Measurements from ENCODE around the gene USF2.
"Not testable (repeated sequence)": the region's sequence is repeated elsewhere in the genome, so short reads cannot be mapped to it uniquely, and the experiment has no call there.

Gene USF2, protein sequence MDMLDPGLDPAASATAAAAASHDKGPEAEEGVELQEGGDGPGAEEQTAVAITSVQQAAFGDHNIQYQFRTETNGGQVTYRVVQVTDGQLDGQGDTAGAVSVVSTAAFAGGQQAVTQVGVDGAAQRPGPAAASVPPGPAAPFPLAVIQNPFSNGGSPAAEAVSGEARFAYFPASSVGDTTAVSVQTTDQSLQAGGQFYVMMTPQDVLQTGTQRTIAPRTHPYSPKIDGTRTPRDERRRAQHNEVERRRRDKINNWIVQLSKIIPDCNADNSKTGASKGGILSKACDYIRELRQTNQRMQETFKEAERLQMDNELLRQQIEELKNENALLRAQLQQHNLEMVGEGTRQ

DNA sequence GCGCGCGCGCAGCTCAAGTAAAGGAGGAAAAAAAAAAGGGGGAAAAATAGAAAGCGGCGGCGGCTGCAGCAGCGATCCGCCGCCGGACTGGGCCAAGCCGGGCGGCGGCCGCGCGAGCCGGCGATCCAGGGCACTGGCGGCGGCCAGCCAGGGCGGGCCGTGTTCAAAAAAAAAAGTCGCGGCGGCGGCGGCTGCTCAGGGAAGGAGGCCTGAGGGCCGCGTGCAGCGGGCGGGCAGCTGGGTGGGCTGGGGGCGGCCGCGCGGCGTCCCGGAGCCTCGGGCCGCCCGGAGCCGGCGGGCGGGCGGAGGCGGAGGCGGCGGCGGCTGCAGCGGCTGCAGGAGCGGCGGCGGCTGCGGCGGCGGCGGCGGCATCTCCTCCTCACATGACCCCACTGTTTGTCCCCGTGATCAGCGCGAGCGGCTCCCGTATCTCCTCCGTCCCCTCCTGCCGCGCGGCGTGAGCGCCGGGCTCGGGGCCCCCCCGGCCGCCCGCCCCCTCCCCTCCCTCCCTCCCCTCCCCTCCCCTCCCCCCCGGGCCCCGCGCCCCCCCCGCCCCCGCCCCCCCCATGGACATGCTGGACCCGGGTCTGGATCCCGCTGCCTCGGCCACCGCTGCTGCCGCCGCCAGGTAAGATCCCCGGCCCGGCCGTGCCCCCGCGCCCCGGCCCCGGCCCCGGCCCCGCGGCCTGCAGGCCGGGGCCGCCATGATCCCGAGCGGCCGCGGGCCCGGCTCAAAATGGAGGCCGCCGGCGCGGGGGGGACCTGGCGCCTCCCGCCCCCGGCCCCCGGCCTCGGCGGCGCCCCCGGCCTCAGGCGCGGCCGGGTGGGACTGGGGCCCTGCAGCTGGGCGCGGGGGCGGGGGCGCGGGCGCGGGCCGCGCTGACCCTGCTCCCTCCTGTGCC lies at the start of gene USF2:
Gene USF2 (plus strand): TSS at position 427 of the 902 bp plus-strand sequence. CDS start 140 bp downstream, at position 567.
- H3K36me3 ChIP-seq (ENCODE audit: control insufficient read depth, insufficient read depth, low read length), result peaks cover 63% of the 10 kb centered on the region

DNA sequence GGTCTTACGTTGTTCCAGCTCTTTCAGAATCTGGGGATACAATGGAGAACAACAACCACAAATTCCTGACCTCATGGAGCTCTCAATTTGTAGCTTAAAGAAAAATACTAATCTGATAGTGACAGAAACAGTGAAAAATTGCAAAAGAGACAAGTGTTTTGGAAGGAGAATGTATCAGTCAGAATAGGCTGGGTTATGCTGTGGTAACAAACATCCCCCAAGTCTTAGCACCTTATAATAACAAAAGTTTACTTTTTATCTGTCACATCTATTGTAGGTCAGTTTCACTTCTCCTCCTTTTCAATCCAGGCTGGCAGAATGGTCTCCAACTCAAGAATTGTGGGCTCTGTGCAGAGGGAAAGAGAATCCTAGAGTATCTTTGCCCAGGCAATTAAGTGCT lies 49.8 kb upstream of the USF2 start:
- H3K27me3 ChIP-seq (ENCODE audit: control insufficient read depth, insufficient read depth, low read length), result no peaks in the 10 kb centered on the region
- H3K9ac ChIP-seq (ENCODE audit: low read length), result no peak overlapping the region
- peaks cover 38% of the 10 kb centered on the region for H3K9me3 ChIP-seq (ENCODE audit: control insufficient read depth, insufficient read depth, low read depth, low read length)
- H3K36me3 ChIP-seq (ENCODE audit: control insufficient read depth, insufficient read depth, low read length), result no peaks in the 10 kb centered on the region
- no peaks in the 10 kb centered on the region for H3K4me1 ChIP-seq (ENCODE audit: control insufficient read depth, insufficient read depth, low read length)
- no peak overlapping the region for H3K4me3 ChIP-seq (ENCODE audit: low read depth, low read length)
- no peak overlapping the region for H3K27ac ChIP-seq (ENCODE audit: low read depth, low read length)

More for the DNA sequence above, at the start of gene USF2:
- Histone ChIP-seq H3K9me3 (ENCODE audit: control insufficient read depth, insufficient read depth, low read depth, low read length) (no peaks in the 10 kb centered on the region), H3K4me1 (ENCODE audit: control insufficient read depth, insufficient read depth, low read length) (peaks cover 8% of the 10 kb centered on the region; the same call in 1 of the 2 replicates), H3K9ac (ENCODE audit: low read length) (peak within 1 kb of the TSS; percentile 93), H3K27ac (ENCODE audit: low read depth, low read length) (peak within 1 kb of the TSS; percentile 90), H3K4me3 (ENCODE audit: low read depth, low read length) (peak within 1 kb of the TSS; percentile 88), H3K27me3 (ENCODE audit: control insufficient read depth, insufficient read depth, low read length) (no peaks in the 10 kb centered on the region)

DNA sequence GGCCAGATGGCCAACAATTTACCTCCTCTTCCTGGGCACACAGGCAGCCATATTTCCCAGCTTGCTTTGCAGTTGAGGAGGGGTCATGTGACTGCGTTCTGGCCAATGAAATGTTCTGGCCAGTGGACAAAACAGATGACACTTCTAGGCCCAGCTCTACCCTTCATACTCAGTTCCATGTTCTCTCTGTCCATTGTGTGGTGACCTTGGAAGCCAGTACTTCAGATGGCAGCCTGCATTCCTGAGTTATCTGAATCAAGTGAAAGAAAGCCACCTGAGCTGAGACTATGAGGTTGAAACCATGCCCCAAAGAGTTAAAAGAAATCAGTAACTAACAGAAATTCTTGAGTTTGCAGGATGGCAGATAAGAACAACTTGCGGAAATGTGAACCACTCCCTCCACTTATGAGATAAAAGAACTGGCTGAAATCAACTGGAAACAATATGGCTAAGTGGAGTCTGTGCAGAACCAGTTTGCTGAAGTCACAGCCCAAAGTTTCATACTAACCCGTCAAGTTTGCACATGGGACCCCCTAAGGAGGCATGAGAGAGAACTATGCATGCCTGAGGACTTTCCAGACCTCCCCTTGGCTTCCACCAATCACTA lies 48.3 kb upstream of the USF2 start:
- Histone ChIP-seq H3K36me3 (ENCODE audit: control insufficient read depth, insufficient read depth, low read length) (no peaks in the 10 kb centered on the region), H3K9ac (ENCODE audit: low read length) (no peak overlapping the region), H3K27me3 (ENCODE audit: control insufficient read depth, insufficient read depth, low read length) (no peaks in the 10 kb centered on the region), H3K4me3 (ENCODE audit: low read depth, low read length) (no peak overlapping the region), H3K9me3 (ENCODE audit: control insufficient read depth, insufficient read depth, low read depth, low read length) (peaks cover 38% of the 10 kb centered on the region), H3K4me1 (ENCODE audit: control insufficient read depth, insufficient read depth, low read length) (peaks cover 7% of the 10 kb centered on the region), H3K27ac (ENCODE audit: low read depth, low read length) (no peak overlapping the region)

DNA sequence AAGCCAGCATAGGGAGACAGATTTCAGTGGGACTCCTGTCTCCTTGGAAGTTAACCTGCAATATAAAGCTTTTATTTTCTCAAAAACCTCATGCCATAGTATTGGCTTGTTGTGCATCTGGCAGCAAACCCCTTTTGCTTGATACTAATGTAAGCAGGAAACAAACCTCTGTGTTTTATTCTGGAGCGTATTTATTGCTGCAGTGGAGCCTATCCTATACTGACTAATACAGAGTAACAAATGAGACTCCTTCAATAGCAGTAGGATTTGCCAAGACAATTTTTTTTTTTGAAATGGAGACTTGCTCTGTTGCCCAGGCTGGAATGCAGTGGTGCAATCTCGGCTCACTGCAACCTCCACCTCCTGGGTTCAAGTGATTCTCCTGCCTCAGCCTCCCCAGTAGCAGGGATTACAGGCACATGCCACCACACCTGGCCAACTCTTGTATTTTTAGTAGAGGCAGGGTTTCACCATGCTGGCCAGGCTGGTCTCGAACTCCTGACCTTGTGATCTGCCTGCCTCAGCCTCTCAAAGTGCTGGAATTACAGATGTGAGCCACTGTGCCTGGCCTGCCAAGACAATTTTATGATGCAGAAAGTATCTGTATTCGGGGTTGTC lies 47.7 kb upstream of the USF2 start:
- H3K9me3 ChIP-seq (ENCODE audit: control insufficient read depth, insufficient read depth, low read depth, low read length), result peaks cover 38% of the 10 kb centered on the region
- H3K36me3 ChIP-seq (ENCODE audit: control insufficient read depth, insufficient read depth, low read length); H3K27ac ChIP-seq (ENCODE audit: low read depth, low read length); H3K4me3 ChIP-seq (ENCODE audit: low read depth, low read length); H3K27me3 ChIP-seq (ENCODE audit: control insufficient read depth, insufficient read depth, low read length); H3K9ac ChIP-seq (ENCODE audit: low read length): not testable (repeated sequence)
- H3K4me1 ChIP-seq (ENCODE audit: control insufficient read depth, insufficient read depth, low read length), result peaks cover 13% of the 10 kb centered on the region

DNA sequence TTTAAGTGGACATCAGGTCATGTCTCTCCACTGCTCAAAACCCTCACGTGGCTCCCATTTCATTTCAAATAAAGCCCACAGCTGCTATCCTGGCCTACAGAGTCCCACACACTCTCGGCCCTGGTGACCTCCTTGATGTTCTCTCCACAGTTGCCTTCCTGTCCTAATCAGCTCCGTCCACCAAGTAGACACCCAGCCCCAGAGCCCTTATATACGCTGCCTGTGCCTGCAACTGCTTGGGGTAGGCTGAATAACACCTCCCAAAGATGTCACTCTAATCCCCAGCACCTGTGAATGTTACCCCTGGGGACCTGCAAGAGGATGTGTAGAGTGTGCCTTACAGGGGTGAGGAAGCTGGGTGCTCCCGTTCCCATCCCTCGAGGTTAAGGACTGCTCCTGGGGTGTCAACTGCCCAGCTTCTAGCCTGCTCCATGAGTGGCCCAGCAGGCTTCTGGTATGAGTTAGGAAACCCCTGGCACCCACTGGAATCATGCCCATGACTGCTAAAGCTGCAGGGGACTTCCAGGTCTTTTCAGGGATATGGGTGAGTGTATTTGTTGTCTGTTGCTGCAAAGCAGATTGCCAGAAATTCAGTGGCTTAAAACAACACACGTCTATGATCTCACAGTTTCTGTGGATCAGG lies 46.3 kb upstream of the USF2 start:
- Histone ChIP-seq H3K27ac (ENCODE audit: low read depth, low read length) (no peak overlapping the region), H3K36me3 (ENCODE audit: control insufficient read depth, insufficient read depth, low read length) (no peaks in the 10 kb centered on the region), H3K4me3 (ENCODE audit: low read depth, low read length) (no peak overlapping the region), H3K27me3 (ENCODE audit: control insufficient read depth, insufficient read depth, low read length) (no peaks in the 10 kb centered on the region), H3K9ac (ENCODE audit: low read length) (no peak overlapping the region), H3K9me3 (ENCODE audit: control insufficient read depth, insufficient read depth, low read depth, low read length) (peaks cover 32% of the 10 kb centered on the region), H3K4me1 (ENCODE audit: control insufficient read depth, insufficient read depth, low read length) (peaks cover 13% of the 10 kb centered on the region)

DNA sequence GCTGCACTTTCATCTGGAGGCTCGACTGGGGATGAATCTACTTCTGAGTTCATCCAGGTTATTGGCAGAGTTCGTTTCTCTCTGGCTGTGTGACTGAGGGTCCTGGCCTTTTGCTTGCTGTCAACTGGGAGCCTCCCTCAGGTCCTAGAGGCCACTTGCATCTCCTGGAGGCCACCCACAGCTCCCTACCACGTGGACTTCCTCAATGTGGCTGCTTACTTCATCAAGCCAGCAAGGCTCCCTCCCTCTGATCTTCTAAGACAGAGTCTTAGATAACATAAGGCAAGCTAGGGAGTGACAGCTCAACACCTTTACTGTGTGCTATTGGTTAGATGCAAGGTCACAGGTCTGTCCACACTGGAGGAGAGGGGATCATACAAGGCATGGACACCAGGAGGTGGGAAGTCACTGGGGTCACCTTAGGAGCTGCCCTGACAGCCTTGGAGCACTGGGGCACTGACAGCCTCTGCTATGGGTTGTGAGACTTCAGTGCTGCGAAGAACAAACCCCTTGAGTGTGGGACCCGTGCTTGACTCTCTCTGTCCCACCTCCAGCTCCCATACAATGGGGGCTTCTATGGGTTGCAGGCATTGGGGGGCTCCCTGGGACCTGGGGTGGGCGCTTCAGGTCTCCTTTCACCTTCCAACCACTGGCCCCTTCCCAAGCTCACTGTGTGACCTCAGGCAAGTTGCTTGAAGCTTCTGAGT lies 45.5 kb upstream of the USF2 start:
- H3K4me3 ChIP-seq (ENCODE audit: low read depth, low read length), result no peak overlapping the region
- peaks cover 16% of the 10 kb centered on the region for H3K4me1 ChIP-seq (ENCODE audit: control insufficient read depth, insufficient read depth, low read length)
- H3K9ac ChIP-seq (ENCODE audit: low read length), result no peak overlapping the region
- H3K36me3 ChIP-seq (ENCODE audit: control insufficient read depth, insufficient read depth, low read length), result no peaks in the 10 kb centered on the region
- no peaks in the 10 kb centered on the region for H3K27me3 ChIP-seq (ENCODE audit: control insufficient read depth, insufficient read depth, low read length)
- H3K9me3 ChIP-seq (ENCODE audit: control insufficient read depth, insufficient read depth, low read depth, low read length), result peaks cover 29% of the 10 kb centered on the region
- H3K27ac ChIP-seq (ENCODE audit: low read depth, low read length), result no peak overlapping the region

DNA sequence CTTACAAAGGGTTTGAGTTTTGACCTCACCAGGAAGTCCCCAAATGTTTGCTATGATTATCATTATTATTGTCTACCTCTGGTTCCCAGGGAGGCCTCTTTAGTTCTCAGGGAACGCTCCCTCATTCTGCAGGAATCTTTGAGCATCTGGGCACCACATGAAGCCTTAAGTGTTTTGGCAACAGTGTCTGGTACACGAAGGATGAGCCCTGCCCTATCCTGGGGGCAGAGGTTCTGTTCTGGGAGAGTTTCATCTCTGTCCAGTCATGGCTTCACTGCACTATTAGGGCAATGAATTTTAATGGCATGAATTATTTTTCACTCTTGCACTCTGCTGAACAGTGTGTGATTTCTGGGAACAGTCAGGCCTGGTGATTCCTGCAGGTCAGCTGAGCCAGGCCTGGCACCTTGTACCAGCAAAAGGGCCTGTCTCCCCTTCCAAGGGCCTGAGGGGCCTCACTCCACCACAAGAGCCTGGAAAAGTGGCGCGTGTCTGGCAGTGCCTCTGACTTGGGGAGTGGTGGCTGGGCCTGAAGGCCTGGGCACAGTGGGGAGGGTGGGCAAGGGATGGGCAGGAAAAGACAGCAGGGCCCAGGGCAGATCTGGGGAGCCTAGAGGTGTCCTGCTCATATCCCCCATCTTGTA lies 44.8 kb upstream of the USF2 start:
- H3K9ac ChIP-seq (ENCODE audit: low read length), result no peak overlapping the region
- peaks cover 16% of the 10 kb centered on the region for H3K4me1 ChIP-seq (ENCODE audit: control insufficient read depth, insufficient read depth, low read length)
- no peak overlapping the region for H3K4me3 ChIP-seq (ENCODE audit: low read depth, low read length)
- H3K27me3 ChIP-seq (ENCODE audit: control insufficient read depth, insufficient read depth, low read length), result no peaks in the 10 kb centered on the region
- H3K9me3 ChIP-seq (ENCODE audit: control insufficient read depth, insufficient read depth, low read depth, low read length), result peaks cover 24% of the 10 kb centered on the region
- no peak overlapping the region for H3K27ac ChIP-seq (ENCODE audit: low read depth, low read length)
- H3K36me3 ChIP-seq (ENCODE audit: control insufficient read depth, insufficient read depth, low read length), result no peaks in the 10 kb centered on the region

DNA sequence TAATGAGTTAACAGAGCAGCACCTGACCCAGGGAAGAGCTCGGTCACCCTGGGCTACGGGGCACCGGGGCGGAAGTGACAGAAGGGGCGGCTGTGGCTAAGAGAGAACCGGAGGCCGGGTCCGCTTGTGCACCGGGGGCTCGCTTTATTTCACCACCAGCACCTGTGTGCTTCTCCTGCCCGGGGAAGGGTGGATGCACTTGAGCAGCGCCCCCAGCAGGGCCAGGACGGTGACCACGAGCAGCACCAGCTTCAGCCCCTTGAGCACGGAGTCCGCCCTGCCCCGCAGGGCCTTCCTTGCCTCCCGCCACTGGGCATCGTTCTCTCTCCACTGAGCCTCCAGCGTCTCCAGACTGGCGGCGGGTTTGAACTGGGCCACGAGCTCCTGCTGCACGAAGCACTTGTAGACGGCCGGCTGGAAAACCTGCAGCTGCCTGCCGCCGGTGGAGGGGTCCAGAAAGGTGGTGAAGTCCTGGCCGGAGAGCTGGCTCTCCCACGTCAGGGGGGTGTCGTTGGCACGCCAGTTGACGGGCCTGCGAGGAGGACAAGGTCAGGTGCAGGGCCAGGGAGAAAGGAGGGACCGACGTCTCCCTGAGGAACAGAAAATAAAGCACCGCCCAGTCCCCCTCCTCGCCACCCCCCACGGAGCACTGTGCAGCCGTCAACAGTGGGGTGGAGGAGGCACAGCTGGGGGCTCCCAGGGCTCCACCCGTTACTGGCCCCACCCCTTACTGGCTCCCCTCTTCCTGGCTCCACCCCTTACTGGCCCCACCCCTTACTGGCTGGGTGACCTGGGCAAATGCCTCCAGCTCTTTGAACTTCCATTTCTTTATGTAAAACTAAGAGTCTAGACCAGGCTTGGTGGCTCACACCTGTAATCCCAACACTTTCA lies 43.8 kb upstream of the USF2 start:
- no peaks in the 10 kb centered on the region for H3K27me3 ChIP-seq (ENCODE audit: control insufficient read depth, insufficient read depth, low read length)
- H3K27ac ChIP-seq (ENCODE audit: low read depth, low read length), result no peak overlapping the region
- peaks cover 16% of the 10 kb centered on the region for H3K4me1 ChIP-seq (ENCODE audit: control insufficient read depth, insufficient read depth, low read length)
- H3K9ac ChIP-seq (ENCODE audit: low read length), result no peak overlapping the region
- H3K9me3 ChIP-seq (ENCODE audit: control insufficient read depth, insufficient read depth, low read depth, low read length), result peaks cover 17% of the 10 kb centered on the region
- H3K36me3 ChIP-seq (ENCODE audit: control insufficient read depth, insufficient read depth, low read length), result no peaks in the 10 kb centered on the region
- H3K4me3 ChIP-seq (ENCODE audit: low read depth, low read length), result no peak overlapping the region

DNA sequence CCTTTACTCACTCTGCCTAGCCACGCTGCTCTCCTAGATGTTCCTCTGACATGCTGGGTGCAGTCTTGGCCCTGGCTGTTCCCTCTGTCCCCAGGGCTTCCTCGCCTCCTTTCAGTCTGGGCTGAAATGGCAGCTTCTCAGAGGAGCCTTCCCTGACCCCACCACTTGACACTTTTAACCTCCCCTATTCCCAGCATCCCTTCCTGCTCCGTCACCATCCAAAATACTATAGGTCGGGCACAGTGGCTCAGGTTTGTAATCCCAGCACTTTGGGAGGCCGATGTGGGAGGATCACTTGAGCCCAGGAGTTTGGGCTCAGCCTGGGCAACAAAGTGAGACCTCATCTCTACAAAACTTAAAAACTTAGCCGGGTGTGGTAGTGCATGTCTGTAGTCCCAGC lies 42.8 kb upstream of the USF2 start:
- Histone ChIP-seq H3K4me3 (ENCODE audit: low read depth, low read length) (no peak overlapping the region), H3K9me3 (ENCODE audit: control insufficient read depth, insufficient read depth, low read depth, low read length) (peaks cover 13% of the 10 kb centered on the region), H3K9ac (ENCODE audit: low read length) (no peak overlapping the region), H3K36me3 (ENCODE audit: control insufficient read depth, insufficient read depth, low read length) (no peaks in the 10 kb centered on the region), H3K4me1 (ENCODE audit: control insufficient read depth, insufficient read depth, low read length) (peaks cover 16% of the 10 kb centered on the region), H3K27ac (ENCODE audit: low read depth, low read length) (no peak overlapping the region), H3K27me3 (ENCODE audit: control insufficient read depth, insufficient read depth, low read length) (no peaks in the 10 kb centered on the region)
